Heart left ventricle (tissue), 13 donors: Measurements from ENCODE around the gene NKD1.

ENCODE experiments used
- POLR2A ChIP-seq, 2 donors: fragments of 450-650 bp; IDR thresholded peaks; one replicate each; pipeline ENCODE4 v1.6.1; 2017; ENCODE audit warnings: antibody characterized with exemption in 2 of 2, mild to moderate bottlenecking in 2 of 2, moderate library complexity in 2 of 2
- TF ChIP-seq, protein P1 (sequence below), 12 donors: fragments of 200-600 bp; sonication (generic) in 4 of 12; IDR thresholded peaks; one replicate each; pipeline versions ENCODE4 v1.5.0 to v1.8.0; 2018 to 2022; ENCODE audit warnings: antibody characterized with exemption in 12 of 12, mild to moderate bottlenecking in 5 of 12
- donor health status: ischemic (EF 13 %, LVEDD 7.1; RV severe dilation, severe dysfunction).
- donor health status: DM: no; HTN: yes; CAD: no.
- donor health status: DM: no; HTN: no; CAD: no.
- donor health status: ischemic (EF 25% LVEDD 6.9; RV normal size, moderate dysfunction).
- donor health status: ischemic (EF 25% LVEDD 5.7; RV mildly dilated, moderate dysfunction).
- donor health status: ischemic (EF 35%, LVEDD 5.7; RV mildly dilated, moderate dysfunction).
- donor health status: nonischemic (EF 11% LVEDD 7.7; RV severe dilation, severe dysfunction).
- donor health status: DM: yes; HTN: yes; CAD: no.
- donor health status: PGD.
- donor health status: ischemic (EF 29% LVEDD 5.4; RV normal size, mild dysfunction).
- donor health status: nonischemic (EF 23%, LVEDD 6.1; RV moderate dilation, normal function).

DNA sequence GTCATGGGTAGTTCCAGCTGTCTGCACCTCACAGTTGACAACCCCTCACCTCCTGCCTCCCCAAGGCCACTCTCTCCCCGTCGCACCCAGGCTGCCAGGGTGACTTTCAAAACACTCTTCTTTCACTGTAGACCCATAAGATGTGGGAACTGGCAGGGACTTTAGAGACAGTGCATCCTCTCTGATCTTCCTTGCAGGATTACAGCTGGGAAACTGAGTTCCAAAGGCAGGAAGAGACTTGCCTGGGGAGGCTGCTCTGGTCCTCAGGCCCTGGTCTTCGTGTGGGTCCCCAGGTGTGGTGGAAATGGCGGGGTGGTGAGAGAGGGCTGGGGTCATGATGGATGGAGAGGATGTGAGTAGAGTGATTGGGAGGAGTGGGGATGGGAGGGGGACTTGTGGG is 21.9 kb upstream of the NKD1 start:
- TF ChIP-seq, protein P1, sequence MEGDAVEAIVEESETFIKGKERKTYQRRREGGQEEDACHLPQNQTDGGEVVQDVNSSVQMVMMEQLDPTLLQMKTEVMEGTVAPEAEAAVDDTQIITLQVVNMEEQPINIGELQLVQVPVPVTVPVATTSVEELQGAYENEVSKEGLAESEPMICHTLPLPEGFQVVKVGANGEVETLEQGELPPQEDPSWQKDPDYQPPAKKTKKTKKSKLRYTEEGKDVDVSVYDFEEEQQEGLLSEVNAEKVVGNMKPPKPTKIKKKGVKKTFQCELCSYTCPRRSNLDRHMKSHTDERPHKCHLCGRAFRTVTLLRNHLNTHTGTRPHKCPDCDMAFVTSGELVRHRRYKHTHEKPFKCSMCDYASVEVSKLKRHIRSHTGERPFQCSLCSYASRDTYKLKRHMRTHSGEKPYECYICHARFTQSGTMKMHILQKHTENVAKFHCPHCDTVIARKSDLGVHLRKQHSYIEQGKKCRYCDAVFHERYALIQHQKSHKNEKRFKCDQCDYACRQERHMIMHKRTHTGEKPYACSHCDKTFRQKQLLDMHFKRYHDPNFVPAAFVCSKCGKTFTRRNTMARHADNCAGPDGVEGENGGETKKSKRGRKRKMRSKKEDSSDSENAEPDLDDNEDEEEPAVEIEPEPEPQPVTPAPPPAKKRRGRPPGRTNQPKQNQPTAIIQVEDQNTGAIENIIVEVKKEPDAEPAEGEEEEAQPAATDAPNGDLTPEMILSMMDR (IDR thresholded peaks at IDR 0.05), result no peak
- no peak for TF ChIP-seq POLR2A (IDR thresholded peaks at IDR 0.05)
